Fibroblast of skin of right biceps (primary cell): ENCODE data around the gene PIGQ.

Source experiments
- DNase-seq: peaks from one replicate; pipeline ENCODE4 v3.0.0-alpha.2; 2013

PIGQ gene

GRCh38 chr16:610513-611381 lies 41.0 kb downstream of the PIGQ start:
- DNase-seq: no peak

- DNase-seq: no peak
These were observed 45.4 kb downstream of the PIGQ start for GRCh38 chr16:615122-615521.

- DNase-seq: no peak
These were observed 47.2 kb downstream of the PIGQ start for GRCh38 chr16:616733-617586.

- DNase-seq: no peak
These were observed 48.1 kb downstream of the PIGQ start for GRCh38 chr16:617855-618254.

- DNase-seq: no peak
These were observed 49.8 kb downstream of the PIGQ start for GRCh38 chr16:619476-620100.

GRCh38 chr16:620700-621525 lies 51.1 kb downstream of the PIGQ start:
- DNase-seq: no peak

GRCh38 chr16:621526-622105 lies 51.8 kb downstream of the PIGQ start:
- no peak for DNase-seq

- DNase-seq: no peak
These were observed 53.1 kb downstream of the PIGQ start for GRCh38 chr16:622920-623280.

- no peak for DNase-seq
These were observed 54.8 kb downstream of the PIGQ start for GRCh38 chr16:624526-625070.

GRCh38 chr16:625117-625976 lies 55.6 kb downstream of the PIGQ start:
- DNase-seq: no peak

- no peak for DNase-seq
These were observed 56.4 kb downstream of the PIGQ start for GRCh38 chr16:625977-626765.

- DNase-seq: peak; percentile 95
These were observed 57.2 kb downstream of the PIGQ start for GRCh38 chr16:626787-627453.

- DNase-seq: no peak
These were observed 57.9 kb downstream of the PIGQ start for GRCh38 chr16:627454-628239.

GRCh38 chr16:628321-629061 lies 58.7 kb downstream of the PIGQ start:
- DNase-seq: no peak

GRCh38 chr16:629185-629832 lies 59.5 kb downstream of the PIGQ start:
- no peak for DNase-seq

GRCh38 chr16:629833-630248 lies 60.1 kb downstream of the PIGQ start:
- DNase-seq: no peak

GRCh38 chr16:630249-630814 lies 60.6 kb downstream of the PIGQ start:
- DNase-seq: no peak
